H1 (cell line): Measurements from ENCODE around the gene TUBA3D.
"Not testable (repeated sequence)": the region's sequence is repeated elsewhere in the genome, so short reads cannot be mapped to it uniquely, and the experiment has no call there.

Experiments
- EP300 ChIP-seq, 2 experiments: IDR thresholded peaks; 1 replicate in 1 of 2; 2 replicates in 1 of 2; pipeline ENCODE4 v1.6.1; 2011 to 2012; ENCODE audit warnings: low read depth in 2 of 2, low read length in 2 of 2, mild to moderate bottlenecking in 2 of 2, borderline replicate concordance in 1 of 2, inconsistent platforms in 1 of 2, moderate library complexity in 1 of 2
- EZH2 ChIP-seq: fragments of 200-600 bp; sonication (generic); IDR thresholded peaks from 2 replicates; pipeline ENCODE4 v1.7.1; 2012; ENCODE audit warnings: low read depth, mild to moderate bottlenecking, moderate library complexity, low read length, inconsistent platforms; ENCODE audit not compliant: severe bottlenecking
- POLR2A ChIP-seq, 2 experiments: IDR thresholded peaks; 1 replicate in 1 of 2; 2 replicates in 1 of 2; pipeline ENCODE4 v1.6.1; 2011; ENCODE audit warnings: low read depth in 2 of 2, low read length in 2 of 2, mild to moderate bottlenecking in 2 of 2; ENCODE audit errors: control extremely low read depth in 1 of 2
- SIX5 ChIP-seq: IDR thresholded peaks from 2 replicates; pipeline ENCODE4 v1.6.1; 2011; ENCODE audit warnings: mild to moderate bottlenecking, low read depth, low read length
- TCF12 ChIP-seq: IDR thresholded peaks from 2 replicates; pipeline ENCODE4 v1.6.1; 2011; ENCODE audit warnings: low read depth, mild to moderate bottlenecking, low read length
- TF ChIP-seq, protein P1 (sequence below): IDR thresholded peaks from 2 replicates; pipeline ENCODE4 v1.6.1; 2012; ENCODE audit warnings: low read length, inconsistent platforms
- TF ChIP-seq, protein P2 (sequence below), 3 experiments: IDR thresholded peaks; 1 replicate in 2 of 3; 2 replicates in 1 of 3; pipeline versions ENCODE4 v1.5.1 to v1.6.1; 2011; ENCODE audit warnings: low read length in 3 of 3, mild to moderate bottlenecking in 3 of 3, inconsistent platforms in 2 of 3, low read depth in 1 of 3, moderate library complexity in 1 of 3; ENCODE audit not compliant: insufficient read depth in 1 of 3; ENCODE audit errors: control extremely low read depth in 1 of 3
- TF ChIP-seq, protein P3 (sequence below): IDR thresholded peaks from 2 replicates; pipeline ENCODE4 v1.6.1; 2012; ENCODE audit warnings: inconsistent platforms

DNA sequence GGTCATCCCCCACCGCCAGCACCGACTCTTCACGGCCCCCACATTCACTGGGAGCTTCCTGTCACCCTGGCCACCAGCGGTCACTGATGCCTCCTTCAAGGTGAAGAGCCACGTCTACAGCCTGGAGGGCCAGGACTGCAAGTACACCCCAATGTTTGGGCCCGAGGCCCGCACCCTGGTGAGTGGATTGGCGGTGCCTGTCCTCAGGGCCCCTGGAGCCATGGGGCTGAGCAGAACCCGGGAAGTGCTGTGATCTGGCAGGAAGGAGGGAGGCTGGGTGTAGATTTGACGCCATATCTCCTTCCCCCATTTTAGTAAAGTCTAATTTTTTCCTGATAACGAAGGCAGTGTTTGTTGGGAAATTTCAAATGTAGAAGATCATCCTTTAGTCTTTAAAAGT lies 42.6 kb downstream of the TUBA3D start:
- TF ChIP-seq, protein P1, sequence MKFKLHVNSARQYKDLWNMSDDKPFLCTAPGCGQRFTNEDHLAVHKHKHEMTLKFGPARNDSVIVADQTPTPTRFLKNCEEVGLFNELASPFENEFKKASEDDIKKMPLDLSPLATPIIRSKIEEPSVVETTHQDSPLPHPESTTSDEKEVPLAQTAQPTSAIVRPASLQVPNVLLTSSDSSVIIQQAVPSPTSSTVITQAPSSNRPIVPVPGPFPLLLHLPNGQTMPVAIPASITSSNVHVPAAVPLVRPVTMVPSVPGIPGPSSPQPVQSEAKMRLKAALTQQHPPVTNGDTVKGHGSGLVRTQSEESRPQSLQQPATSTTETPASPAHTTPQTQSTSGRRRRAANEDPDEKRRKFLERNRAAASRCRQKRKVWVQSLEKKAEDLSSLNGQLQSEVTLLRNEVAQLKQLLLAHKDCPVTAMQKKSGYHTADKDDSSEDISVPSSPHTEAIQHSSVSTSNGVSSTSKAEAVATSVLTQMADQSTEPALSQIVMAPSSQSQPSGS = not testable (repeated sequence)
- TF ChIP-seq, protein P2, sequence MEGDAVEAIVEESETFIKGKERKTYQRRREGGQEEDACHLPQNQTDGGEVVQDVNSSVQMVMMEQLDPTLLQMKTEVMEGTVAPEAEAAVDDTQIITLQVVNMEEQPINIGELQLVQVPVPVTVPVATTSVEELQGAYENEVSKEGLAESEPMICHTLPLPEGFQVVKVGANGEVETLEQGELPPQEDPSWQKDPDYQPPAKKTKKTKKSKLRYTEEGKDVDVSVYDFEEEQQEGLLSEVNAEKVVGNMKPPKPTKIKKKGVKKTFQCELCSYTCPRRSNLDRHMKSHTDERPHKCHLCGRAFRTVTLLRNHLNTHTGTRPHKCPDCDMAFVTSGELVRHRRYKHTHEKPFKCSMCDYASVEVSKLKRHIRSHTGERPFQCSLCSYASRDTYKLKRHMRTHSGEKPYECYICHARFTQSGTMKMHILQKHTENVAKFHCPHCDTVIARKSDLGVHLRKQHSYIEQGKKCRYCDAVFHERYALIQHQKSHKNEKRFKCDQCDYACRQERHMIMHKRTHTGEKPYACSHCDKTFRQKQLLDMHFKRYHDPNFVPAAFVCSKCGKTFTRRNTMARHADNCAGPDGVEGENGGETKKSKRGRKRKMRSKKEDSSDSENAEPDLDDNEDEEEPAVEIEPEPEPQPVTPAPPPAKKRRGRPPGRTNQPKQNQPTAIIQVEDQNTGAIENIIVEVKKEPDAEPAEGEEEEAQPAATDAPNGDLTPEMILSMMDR (IDR thresholded peaks at IDR 0.05; ENCODE audit: control extremely low read depth in 1 of 3, insufficient read depth in 1 of 3, low read depth in 1 of 3, low read length in 3 of 3) = not testable (repeated sequence)
- TF ChIP-seq EP300 (IDR thresholded peaks at IDR 0.05; ENCODE audit: borderline replicate concordance in 1 of 2, low read depth in 2 of 2, low read length in 2 of 2); EZH2; TCF12; POLR2A (IDR thresholded peaks at IDR 0.05; ENCODE audit: control extremely low read depth in 1 of 2, low read depth in 2 of 2, low read length in 2 of 2); SIX5: not testable (repeated sequence)
- TF ChIP-seq, protein P3, sequence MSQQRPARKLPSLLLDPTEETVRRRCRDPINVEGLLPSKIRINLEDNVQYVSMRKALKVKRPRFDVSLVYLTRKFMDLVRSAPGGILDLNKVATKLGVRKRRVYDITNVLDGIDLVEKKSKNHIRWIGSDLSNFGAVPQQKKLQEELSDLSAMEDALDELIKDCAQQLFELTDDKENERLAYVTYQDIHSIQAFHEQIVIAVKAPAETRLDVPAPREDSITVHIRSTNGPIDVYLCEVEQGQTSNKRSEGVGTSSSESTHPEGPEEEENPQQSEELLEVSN = not testable (repeated sequence)
